ENCODE measurements around the gene IZUMO4.

IZUMO4 gene

GRCh38 chr19:2059422-2060201, 37.1 kb upstream of the IZUMO4 start:
- DNase-seq (ENCODE audit: low read depth in 2 of 2): no peak

- no peak for DNase-seq (ENCODE audit: low read depth in 2 of 2)
These were observed 35.7 kb upstream of the IZUMO4 start for GRCh38 chr19:2060884-2061494.

GRCh38 chr19:2061495-2062388, 35.0 kb upstream of the IZUMO4 start:
- DNase-seq (ENCODE audit: low read depth in 2 of 2): peak; percentile 97 to 99

GRCh38 chr19:2062389-2062729, 34.4 kb upstream of the IZUMO4 start:
- no peak for DNase-seq (ENCODE audit: low read depth in 2 of 2)

- no peak for DNase-seq (ENCODE audit: low read depth in 2 of 2)
These were observed 33.9 kb upstream of the IZUMO4 start for GRCh38 chr19:2062770-2063169.

GRCh38 chr19:2063824-2064223, 32.9 kb upstream of the IZUMO4 start:
- DNase-seq (ENCODE audit: low read depth in 2 of 2): no peak

- no peak for DNase-seq (ENCODE audit: low read depth in 2 of 2)
These were observed 32.3 kb upstream of the IZUMO4 start for GRCh38 chr19:2064395-2064787.

- no peak for DNase-seq (ENCODE audit: low read depth in 2 of 2)
These were observed 31.8 kb upstream of the IZUMO4 start for GRCh38 chr19:2064788-2065524.

- DNase-seq (ENCODE audit: low read depth in 2 of 2): no peak
These were observed 26.3 kb upstream of the IZUMO4 start for GRCh38 chr19:2070436-2070827.

- DNase-seq (ENCODE audit: low read depth in 2 of 2): no peak
These were observed 25.6 kb upstream of the IZUMO4 start for GRCh38 chr19:2070986-2071673.

GRCh38 chr19:2072757-2073551, 23.8 kb upstream of the IZUMO4 start:
- DNase-seq (ENCODE audit: low read depth in 2 of 2): no peak

GRCh38 chr19:2076526-2076944, 20.2 kb upstream of the IZUMO4 start:
- no peak for DNase-seq (ENCODE audit: low read depth in 2 of 2)

- no peak for DNase-seq (ENCODE audit: low read depth in 2 of 2)
These were observed 19.3 kb upstream of the IZUMO4 start for GRCh38 chr19:2077398-2077797.

- no peak for DNase-seq (ENCODE audit: low read depth in 2 of 2)
These were observed 18.7 kb upstream of the IZUMO4 start for GRCh38 chr19:2077833-2078619.

GRCh38 chr19:2079076-2079864, 17.4 kb upstream of the IZUMO4 start:
- no peak for DNase-seq (ENCODE audit: low read depth in 2 of 2)

GRCh38 chr19:2079865-2080301, 16.8 kb upstream of the IZUMO4 start:
- DNase-seq (ENCODE audit: low read depth in 2 of 2): no peak

- no peak for DNase-seq (ENCODE audit: low read depth in 2 of 2)
These were observed 16.3 kb upstream of the IZUMO4 start for GRCh38 chr19:2080336-2080988.

All from stimulated activated CD4-positive, alpha-beta T cell treated with anti-CD3 and anti-CD28 coated beads, Interleukin-15, amount 100 ng/mL, for 48 hours (primary cell).